Ovary (tissue), 9 donors: ENCODE data around the gene DLG5. TPM values are rescaled to one million over a fixed set of nuclear protein-coding genes. Genes with fewer than 3 reads are reported as not detected.

Source experiments
- DNase-seq, 5 donors: peaks; one replicate each; pipeline ENCODE4 v3.0.0-alpha.2; 2019 to 2020
- H3K27ac ChIP-seq, 2 donors: fragments of 200-600 bp; one replicate each; pipeline versions ENCODE4 v1.5.1 to v1.8.0; 2019 to 2022
- H3K27me3 ChIP-seq: fragments of 200-600 bp; one replicate; pipeline ENCODE4 v1.8.0; 2022
- H3K36me3 ChIP-seq: fragments of 200-600 bp; sonication (generic); one replicate; pipeline ENCODE4 v1.5.1; 2019
- H3K4me1 ChIP-seq: one replicate; pipeline ENCODE4 v1.8.1; 2013; ENCODE audit warnings: mild to moderate bottlenecking, moderate library complexity; ENCODE audit not compliant: insufficient read depth
- H3K4me3 ChIP-seq: fragments of 200-600 bp; sonication (generic); one replicate; pipeline ENCODE4 v1.5.1; 2017
- H3K9me3 ChIP-seq, 2 donors: fragments of 200-600 bp in 1 of 2; sonication (generic) in 1 of 2; one replicate each; pipeline versions ENCODE4 v1.5.1 to v1.8.1; 2013 to 2019; ENCODE audit warnings: mild to moderate bottlenecking in 1 of 2, moderate library complexity in 1 of 2
- EP300 ChIP-seq: sonication (generic); formaldehyde crosslinking; IDR thresholded peaks from one replicate; pipeline ENCODE4 v1.6.1; 2017; ENCODE audit warnings: antibody characterized with exemption
- POLR2A ChIP-seq: fragments of 450-650 bp; IDR thresholded peaks from one replicate; pipeline ENCODE4 v1.6.1; 2017; ENCODE audit warnings: antibody characterized with exemption, mild to moderate bottlenecking, moderate library complexity
- WGBS, 3 donors: extraction: QIAGEN DNeasy Blood & Tissue Kit in 1 of 3; methylation state at CpG; one replicate each; pipeline versions ENCODE4 v1.1.5 to v1.1.7; 2013 to 2017; 5-methylcytosine and 5-hydroxymethylcytosine counted together
- intact Hi-C, 4 donors: fragments of 100-400 bp; cut with DNase I; formaldehyde crosslinking; loops; one replicate each; pipeline versions ENCODE4 v1.11.0 to v1.15.1; 2022 to 2023
- polyA plus RNA-seq, 2 donors: library from polyadenylated mRNA; stranded (reverse); fragments of 200-250 nt in 1 of 2; fragments of 350-450 nt in 1 of 2; fragmentation: Illumina TruSeq in 1 of 2; extraction: RNeasy Lipid Tissue Mini Kit (QIAGEN cat#74804) in 1 of 2; gene quantifications; one replicate each; pipeline ENCODE4 v1.2.3, GENCODE V29; 2013 to 2014
- total RNA-seq, 7 donors: library from RNA; depleted of rRNA in 2 of 7; stranded (reverse); fragments of >200 nt in 2 of 7; fragmentation: NEBNext Ultra II Directional in 3 of 7; extraction: Animal tissue kit (Norgen Biotek cat#: 25700) in 3 of 7; gene quantifications; one replicate each; pipeline versions ENCODE4 v1.1.0 to v1.2.4, GENCODE V29; 2016 to 2023
- TF ChIP-seq, protein P1 (sequence below), 3 donors: fragments of 450-650 bp in 2 of 3; fragments of 200-600 bp in 1 of 3; IDR thresholded peaks; one replicate each; pipeline versions ENCODE4 v1.5.1 to v1.8.0; 2016 to 2022; ENCODE audit warnings: antibody characterized with exemption in 3 of 3, mild to moderate bottlenecking in 1 of 3
- donor health status: DM: no; HTN: no; CAD: no; lungs with moderate emphysema.
- donor health status: DM: no; HTN: no; CAD: no.
- donor health status: Bipolar disorder and iron deficiency.
- donor health status: DM: yes; HTN: yes; CAD: no.
- donor health status: DM: no; HTN: no; CAD: no.
- donor health status: DM: yes; HTN: yes; CAD: no.

Gene DLG5
- total and polyA plus RNA-seq, 9 donors, result 29.1 to 71.9 (median 42.8) TPM

- TF ChIP-seq, protein P1, sequence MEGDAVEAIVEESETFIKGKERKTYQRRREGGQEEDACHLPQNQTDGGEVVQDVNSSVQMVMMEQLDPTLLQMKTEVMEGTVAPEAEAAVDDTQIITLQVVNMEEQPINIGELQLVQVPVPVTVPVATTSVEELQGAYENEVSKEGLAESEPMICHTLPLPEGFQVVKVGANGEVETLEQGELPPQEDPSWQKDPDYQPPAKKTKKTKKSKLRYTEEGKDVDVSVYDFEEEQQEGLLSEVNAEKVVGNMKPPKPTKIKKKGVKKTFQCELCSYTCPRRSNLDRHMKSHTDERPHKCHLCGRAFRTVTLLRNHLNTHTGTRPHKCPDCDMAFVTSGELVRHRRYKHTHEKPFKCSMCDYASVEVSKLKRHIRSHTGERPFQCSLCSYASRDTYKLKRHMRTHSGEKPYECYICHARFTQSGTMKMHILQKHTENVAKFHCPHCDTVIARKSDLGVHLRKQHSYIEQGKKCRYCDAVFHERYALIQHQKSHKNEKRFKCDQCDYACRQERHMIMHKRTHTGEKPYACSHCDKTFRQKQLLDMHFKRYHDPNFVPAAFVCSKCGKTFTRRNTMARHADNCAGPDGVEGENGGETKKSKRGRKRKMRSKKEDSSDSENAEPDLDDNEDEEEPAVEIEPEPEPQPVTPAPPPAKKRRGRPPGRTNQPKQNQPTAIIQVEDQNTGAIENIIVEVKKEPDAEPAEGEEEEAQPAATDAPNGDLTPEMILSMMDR (IDR thresholded peaks at IDR 0.05), result no peak
- intact Hi-C loops, result no loop called here
- no peak for DNase-seq
- Histone ChIP-seq H3K4me1 (peaks cover 29% of the 10 kb centered on the region), H3K9me3 (no peaks in the 10 kb centered on the region), H3K4me3 (no peak overlapping the region), H3K27ac (no peak overlapping the region), H3K36me3 (no peaks in the 10 kb centered on the region), H3K27me3 (no peaks in the 10 kb centered on the region)
- WGBS, 3 donors, result 85 to 90% (median 88%) methylated on average over 3 of the region's 3 CpGs
These were observed 32.5 kb downstream of the DLG5 start for GRCh38 chr10:77894058-77894457.

DNA sequence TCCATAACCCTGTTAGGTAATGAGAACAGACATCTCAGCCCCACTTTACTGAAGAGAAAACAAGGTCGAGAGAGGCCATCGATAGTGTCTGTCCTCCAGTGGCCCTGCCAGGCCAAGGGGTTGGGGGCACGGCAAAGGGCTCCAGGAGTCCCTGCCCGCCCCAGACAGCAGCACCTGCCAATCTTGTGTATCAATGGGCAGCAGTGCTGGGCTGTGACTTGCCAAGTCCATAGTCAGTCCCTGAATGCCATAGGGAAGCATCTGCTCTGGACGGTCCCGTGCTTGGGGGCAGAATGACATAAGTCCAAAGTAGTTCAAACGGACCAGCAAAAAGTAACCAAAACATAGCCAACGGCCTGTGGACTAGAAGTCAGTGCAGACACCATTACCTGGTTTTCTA lies 33.2 kb downstream of the DLG5 start:
- H3K4me1 ChIP-seq, result peaks cover 24% of the 10 kb centered on the region

GRCh38 chr10:77892761-77893160 lies 33.8 kb downstream of the DLG5 start:
- no peaks in the 10 kb centered on the region for H3K36me3 ChIP-seq
- DNase-seq, result no peak
- WGBS, 3 donors, result 49 to 69% (median 67%) methylated on average over 5 of the region's 5 CpGs
- no peaks in the 10 kb centered on the region for H3K9me3 ChIP-seq
- H3K4me3 ChIP-seq, result no peak overlapping the region
- H3K4me1 ChIP-seq, result peaks cover 26% of the 10 kb centered on the region
- TF ChIP-seq, protein P1 (IDR thresholded peaks at IDR 0.05), result no peak
- TF ChIP-seq POLR2A (no peak), EP300 (no peak)
- H3K27ac ChIP-seq, result no peak overlapping the region
- intact Hi-C loops, result no loop called here
- H3K27me3 ChIP-seq, result no peaks in the 10 kb centered on the region

More for the DNA sequence above, 33.2 kb downstream of the DLG5 start:
- no peaks in the 10 kb centered on the region for H3K36me3 ChIP-seq
- no peaks in the 10 kb centered on the region for H3K9me3 ChIP-seq
- no peak overlapping the region for H3K4me3 ChIP-seq
- WGBS, 3 donors, result 84 to 92% (median 90%) methylated on average over 8 of the region's 8 CpGs
- H3K27me3 ChIP-seq, result no peaks in the 10 kb centered on the region
- TF ChIP-seq, protein P1 (IDR thresholded peaks at IDR 0.05), result no peak
- TF ChIP-seq POLR2A (no peak), EP300 (no peak)
- intact Hi-C loops, result no loop called here
- no peak overlapping the region for H3K27ac ChIP-seq
- DNase-seq, result no peak

DNA sequence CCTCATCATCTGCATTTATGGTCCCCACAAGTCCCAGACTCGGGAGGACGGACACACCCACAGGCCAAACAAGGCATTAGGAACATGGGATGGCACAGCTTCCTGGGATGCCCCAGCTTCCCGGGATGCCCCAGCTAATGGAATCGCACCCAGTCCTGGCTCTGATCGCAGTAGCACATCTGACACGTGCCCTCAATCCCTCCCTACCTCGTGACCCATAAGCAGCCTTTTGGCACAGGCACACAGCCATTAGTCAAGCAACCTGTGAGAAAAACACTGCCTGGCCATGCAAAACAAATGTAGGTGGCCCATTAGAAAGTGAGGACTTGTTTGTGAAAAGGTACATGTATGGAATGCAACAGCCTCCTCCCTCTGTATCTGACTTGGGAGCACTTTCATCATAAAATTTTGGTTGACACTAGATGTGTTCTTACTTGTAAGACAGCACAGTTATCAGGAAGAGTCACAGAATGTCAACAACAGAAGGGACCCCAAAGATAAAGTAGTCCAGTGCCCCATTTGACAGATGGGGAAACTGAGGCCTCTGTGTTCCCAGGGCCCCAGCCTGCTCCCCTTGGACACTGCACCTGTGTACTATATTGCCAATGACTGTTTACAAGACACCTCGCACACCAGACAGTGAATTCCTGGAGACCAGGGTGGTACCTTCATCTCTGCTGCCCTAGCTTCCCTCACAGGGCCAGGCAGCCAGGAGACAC lies 34.4 kb downstream of the DLG5 start:
- Histone ChIP-seq H3K4me1 (peaks cover 26% of the 10 kb centered on the region), H3K4me3 (no peak overlapping the region), H3K9me3 (no peaks in the 10 kb centered on the region), H3K36me3 (no peaks in the 10 kb centered on the region), H3K27me3 (no peaks in the 10 kb centered on the region), H3K27ac (no peak overlapping the region)
- 69 to 72% (median 70%) methylated on average over 8 of the region's 8 CpGs for WGBS, 3 donors
- intact Hi-C loops, result no loop called here
- TF ChIP-seq POLR2A (no peak), EP300 (no peak)
- TF ChIP-seq, protein P1 (IDR thresholded peaks at IDR 0.05), result no peak
- DNase-seq, result no peak
